Gastrocnemius medialis (tissue), 4 donors: ENCODE measurements around the gene CFAP45.

Source experiments
- POLR2A ChIP-seq, 2 donors: fragments of 450-650 bp; IDR thresholded peaks; one replicate each; pipeline ENCODE4 v1.6.1; 2017; ENCODE audit warnings: antibody characterized with exemption in 2 of 2, mild to moderate bottlenecking in 2 of 2, moderate library complexity in 2 of 2
- TF ChIP-seq, protein P1 (sequence below), 5 experiments: fragments of 450-650 bp in 3 of 5; fragments of 200-600 bp in 2 of 5; sonication (generic) in 2 of 5; IDR thresholded peaks in 4 of 5; conservative IDR thresholded peaks in 1 of 5; 1 replicate in 4 of 5; 2 replicates in 1 of 5; pipeline ENCODE4 v1.5.1; 2016 to 2019; ENCODE audit warnings: antibody characterized with exemption in 5 of 5, mild to moderate bottlenecking in 3 of 5, moderate library complexity in 3 of 5

DNA sequence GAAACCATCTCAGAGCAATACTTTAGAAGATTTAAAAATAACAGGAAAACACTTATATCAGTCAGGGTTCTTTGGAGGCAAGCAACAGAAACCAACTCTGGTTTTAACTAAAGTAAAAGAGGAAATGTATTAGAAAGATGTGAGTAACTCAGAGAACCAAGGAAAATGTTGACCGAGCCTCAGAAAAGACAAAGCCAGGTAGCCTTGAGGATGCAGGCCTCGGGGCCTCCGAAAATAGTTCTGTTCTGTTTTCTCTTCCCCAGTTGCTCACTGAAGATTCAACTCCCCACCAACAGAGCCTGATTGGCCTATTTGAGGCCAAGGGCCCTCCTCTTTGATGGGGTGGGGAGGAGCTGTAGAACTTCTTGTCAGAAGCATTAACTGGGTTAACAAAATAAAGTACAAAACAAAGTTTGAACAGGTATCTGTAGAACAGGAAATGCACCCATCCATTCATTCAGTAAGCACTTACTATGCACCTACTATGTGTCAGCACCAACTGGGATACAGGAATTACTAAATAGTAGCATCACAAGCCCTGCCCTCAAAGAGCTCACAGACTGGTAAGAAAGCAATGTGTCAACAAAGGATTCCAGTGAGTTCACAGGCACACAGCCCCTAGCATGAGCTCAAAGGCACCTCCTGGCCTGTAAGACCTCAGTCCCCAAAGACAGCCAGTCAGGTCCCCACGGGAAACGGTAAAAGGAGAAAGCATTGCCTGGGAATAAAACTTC lies 60.7 kb downstream of the CFAP45 start:
- TF ChIP-seq, protein P1, sequence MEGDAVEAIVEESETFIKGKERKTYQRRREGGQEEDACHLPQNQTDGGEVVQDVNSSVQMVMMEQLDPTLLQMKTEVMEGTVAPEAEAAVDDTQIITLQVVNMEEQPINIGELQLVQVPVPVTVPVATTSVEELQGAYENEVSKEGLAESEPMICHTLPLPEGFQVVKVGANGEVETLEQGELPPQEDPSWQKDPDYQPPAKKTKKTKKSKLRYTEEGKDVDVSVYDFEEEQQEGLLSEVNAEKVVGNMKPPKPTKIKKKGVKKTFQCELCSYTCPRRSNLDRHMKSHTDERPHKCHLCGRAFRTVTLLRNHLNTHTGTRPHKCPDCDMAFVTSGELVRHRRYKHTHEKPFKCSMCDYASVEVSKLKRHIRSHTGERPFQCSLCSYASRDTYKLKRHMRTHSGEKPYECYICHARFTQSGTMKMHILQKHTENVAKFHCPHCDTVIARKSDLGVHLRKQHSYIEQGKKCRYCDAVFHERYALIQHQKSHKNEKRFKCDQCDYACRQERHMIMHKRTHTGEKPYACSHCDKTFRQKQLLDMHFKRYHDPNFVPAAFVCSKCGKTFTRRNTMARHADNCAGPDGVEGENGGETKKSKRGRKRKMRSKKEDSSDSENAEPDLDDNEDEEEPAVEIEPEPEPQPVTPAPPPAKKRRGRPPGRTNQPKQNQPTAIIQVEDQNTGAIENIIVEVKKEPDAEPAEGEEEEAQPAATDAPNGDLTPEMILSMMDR (IDR thresholded peaks at IDR 0.05 in 4 of 5, conservative IDR thresholded peaks at IDR 0.05 in 1 of 5): no peak
- TF ChIP-seq POLR2A (IDR thresholded peaks at IDR 0.05): no peak
